Esophagus mucosa (tissue), 1 donor: ENCODE data around the gene KRT83. TPM values are rescaled to one million over a fixed set of nuclear protein-coding genes. Genes with fewer than 3 reads are reported as not detected.

Source experiments
- total RNA-seq: library from RNA; stranded (reverse); gene quantifications from one replicate; pipeline ENCODE4 v1.2.4, GENCODE V29; 2023
- donor health status: DM: yes; HTN: yes; CAD: no.

The KRT83 gene
- total RNA-seq, 1 donor from 2014 or later = not detected

Other genes with a start within 250 kb of the KRT83 start
- not detected for gene SMIM41, start 241.7 kb downstream of the KRT83 start, total RNA-seq
- 17.9 TPM for gene KRT80, start 129.4 kb downstream of the KRT83 start, total RNA-seq
- 113 TPM for gene KRT7, start 88.2 kb downstream of the KRT83 start, total RNA-seq
- gene KRT86, start 46.8 kb downstream of the KRT83 start, total RNA-seq = not detected
- not detected for gene KRT81, start 29.9 kb downstream of the KRT83 start, total RNA-seq
- gene KRT85, start 46.1 kb upstream of the KRT83 start, total RNA-seq = not detected
- gene KRT84, start 64.3 kb upstream of the KRT83 start, total RNA-seq = not detected
- gene KRT82, start 84.9 kb upstream of the KRT83 start, total RNA-seq = not detected
- gene KRT75, start 113.0 kb upstream of the KRT83 start, total RNA-seq = 0.84 TPM
- gene KRT6B, start 130.7 kb upstream of the KRT83 start, total RNA-seq = 2,496 TPM
- gene KRT6C, start 152.4 kb upstream of the KRT83 start, total RNA-seq = 2,886 TPM
- 18,870 TPM for gene KRT6A, start 171.9 kb upstream of the KRT83 start, total RNA-seq
- 11,855 TPM for gene KRT5, start 199.0 kb upstream of the KRT83 start, total RNA-seq
- not detected for gene KRT71, start 231.7 kb upstream of the KRT83 start, total RNA-seq